ENCODE data around the gene FMR1. TPM values are rescaled to one million over a fixed set of nuclear protein-coding genes. Genes with fewer than 3 reads are reported as not detected.

FMR1 gene
- total and polyA plus RNA-seq, 7 donors: 18.6 to 35.2 (median 29.4) TPM

- Histone ChIP-seq H3K36me3 (no peaks in the 10 kb centered on the region), H3K27ac (no peak overlapping the region), H3K27me3 (no peaks in the 10 kb centered on the region), H3K9me3 (no peaks in the 10 kb centered on the region), H3K4me3 (no peak overlapping the region), H3K4me1 (no peaks in the 10 kb centered on the region)
- no peak for DNase-seq
- WGBS, 2 donors: 74 to 82% methylated on average over 6 of the region's 6 CpGs
- intact Hi-C loops (cut with DNase I): no loop called here
- TF ChIP-seq CTCF (IDR thresholded peaks at IDR 0.05) (no peak), EP300 (IDR thresholded peaks at IDR 0.05) (no peak), POLR2AphosphoS5 (IDR thresholded peaks at IDR 0.05) (no peak), POLR2A (IDR thresholded peaks at IDR 0.05) (no peak)
These were observed 67.2 kb downstream of the FMR1 start for GRCh38 chrX:147978931-147979330.

- H3K9me3 ChIP-seq: no peaks in the 10 kb centered on the region
- H3K36me3 ChIP-seq: no peaks in the 10 kb centered on the region
- intact Hi-C loops (cut with DNase I): no loop called here
- DNase-seq: no peak
- WGBS, 2 donors: 96% methylated on average over 35 of the region's 35 CpGs
- no peaks in the 10 kb centered on the region for H3K27me3 ChIP-seq
- H3K4me3 ChIP-seq: no peak within 1 kb of the TSS
- no peak within 1 kb of the TSS for H3K27ac ChIP-seq
- H3K4me1 ChIP-seq: no peaks in the 10 kb centered on the region
- no peak for TF ChIP-seq POLR2A (IDR thresholded peaks at IDR 0.05)
- no peak for TF ChIP-seq POLR2AphosphoS5 (IDR thresholded peaks at IDR 0.05)
- no peak for TF ChIP-seq CTCF (IDR thresholded peaks at IDR 0.05)
- no peak for TF ChIP-seq EP300 (IDR thresholded peaks at IDR 0.05)
These were observed 69.5 kb downstream of the FMR1 start, which contains the start of gene FMR1NB for GRCh38 chrX:147981038-147981752. Gene FMR1NB (plus strand): TSS chrX:147981337. CDS start chrX:147981403, 66 bp downstream.

Small RNA genes within 50 kb of the gene (small RNA-seq; reads per million reads assigned to genes)
- 0 reads per million in 3 donors for gene RF02118

Other genes starting within 250 kb of the FMR1 start
- gene FMR1NB, start 69.4 kb downstream of the FMR1 start, total RNA-seq: not detected
- gene FMR1NB, start 69.4 kb downstream of the FMR1 start, polyA plus RNA-seq: not detected

Data from sigmoid colon (tissue), 7 donors.